K562 (cell line): Measurements from ENCODE around the gene GNAT1. TPM values are rescaled to one million over a fixed set of nuclear protein-coding genes. Genes with fewer than 3 reads are reported as not detected.

Source experiments
- ATAC-seq: fragments of 200-7000 bp; cut with Tn5 transposase; 3 replicates; pipeline ENCODE4 v1.9.1; 2020; ENCODE audit warnings: moderate library complexity
- BruUV-seq: library from RNA; stranded (reverse); fragments of 400-500 nt; replicated peaks from 2 replicates; lab custom pipeline; 2021; lab: Mats Ljungman, UMichigan
- CTCF ChIA-PET: fragments of 300-600 bp; formaldehyde crosslinking; extraction: SDS; loops from one replicate; lab custom pipeline; 2021; ENCODE audit warnings: low intra/inter-chr PET ratio; lab: Yijun Ruan, JAX
- POLR2A ChIA-PET: fragments of 300-600, 350-650 bp; sonication (Branson Sonifier 250); formaldehyde crosslinking; extraction: SDS; loops from one replicate; lab custom pipeline; 2021; ENCODE audit warnings: antibody characterized with exemption, inconsistent platforms; lab: Yijun Ruan, JAX
- DNase-seq, 4 experiments: peaks; one replicate each; pipeline versions ENCODE4 v3.0.0 to v3.0.0-alpha.2; 2011 to 2018; ENCODE audit warnings: low spot score in 3 of 4, mixed read lengths in 3 of 4; ENCODE audit errors: extremely low read depth in 1 of 4
- FAIRE-seq: peaks from 2 replicates; lab custom pipeline; 2011; peaks lifted over from hg19 to GRCh38; lab: Jason Lieb, UNC
- H2AFZ ChIP-seq: 2 replicates; pipeline ENCODE4 v1.6.0; 2011; ENCODE audit warnings: low read depth, low read length, control low read depth, inconsistent platforms
- H3K27ac ChIP-seq: fragments of 200-600 bp; 3 replicates; pipeline ENCODE4 v1.8.0; 2011; ENCODE audit warnings: low read depth, mild to moderate bottlenecking, control low read depth, inconsistent platforms, low read length, moderate library complexity, mixed read lengths; ENCODE audit errors: extremely low read depth
- H3K27me3 ChIP-seq, 2 experiments: fragments of 300-600 bp in 1 of 2; 2 replicates in 1 of 2; 3 replicates in 1 of 2; pipeline versions ENCODE4 v1.6.0 to v1.8.0; 2011; ENCODE audit warnings: inconsistent platforms in 2 of 2, low read length in 2 of 2, mild to moderate bottlenecking in 1 of 2, mixed read lengths in 1 of 2, moderate library complexity in 1 of 2; ENCODE audit not compliant: control insufficient read depth in 2 of 2, insufficient read depth in 2 of 2
- H3K36me3 ChIP-seq: fragments of 300-600 bp; 3 replicates; pipeline ENCODE4 v1.8.0; 2011; ENCODE audit warnings: mild to moderate bottlenecking, low read length, inconsistent platforms; ENCODE audit not compliant: control insufficient read depth, insufficient read depth
- H3K4me1 ChIP-seq, 2 experiments: fragments of 200-600 bp in 1 of 2; replicated peaks in 1 of 2; 2 replicates in 1 of 2; 3 replicates in 1 of 2; pipeline versions ENCODE4 v1.5.1 to v1.8.0; 2011; ENCODE audit warnings: inconsistent platforms in 2 of 2, low read length in 2 of 2, mild to moderate bottlenecking in 1 of 2, mixed read lengths in 1 of 2, moderate library complexity in 1 of 2; ENCODE audit not compliant: control insufficient read depth in 2 of 2, insufficient read depth in 2 of 2
- H3K4me2 ChIP-seq: 2 replicates; pipeline ENCODE4 v1.6.1; 2011; ENCODE audit warnings: low read length, control low read depth, inconsistent platforms, mixed read lengths; ENCODE audit not compliant: insufficient read depth
- H3K4me3 ChIP-seq: fragments of 200-600 bp; sonication (generic), shearing (Covaris generic); 2 replicates; pipeline ENCODE4 v1.5.1; 2016; ENCODE audit warnings: control low read depth, inconsistent platforms
- H3K79me2 ChIP-seq: fragments of 200-600 bp; 3 replicates; pipeline ENCODE4 v1.8.0; 2011; ENCODE audit warnings: low read length, inconsistent platforms; ENCODE audit not compliant: control insufficient read depth, insufficient read depth
- H3K9ac ChIP-seq, 2 experiments: 2 replicates each; pipeline versions ENCODE4 v1.6.0 to v1.6.1; 2011; ENCODE audit warnings: low read depth in 2 of 2, low read length in 2 of 2, control low read depth in 1 of 2, inconsistent platforms in 1 of 2, mild to moderate bottlenecking in 1 of 2, mixed read lengths in 1 of 2; ENCODE audit not compliant: insufficient read depth in 1 of 2
- H3K9me1 ChIP-seq: one replicate; pipeline ENCODE4 v1.6.0; 2011; ENCODE audit warnings: inconsistent platforms, mild to moderate bottlenecking, low read length, moderate library complexity; ENCODE audit not compliant: control insufficient read depth, insufficient read depth
- H3K9me3 ChIP-seq: replicated peaks from 2 replicates; pipeline ENCODE4 v1.5.1; 2011; ENCODE audit warnings: low read depth, low read length, inconsistent platforms; ENCODE audit not compliant: control insufficient read depth, insufficient read depth
- H4K20me1 ChIP-seq: replicated peaks from 2 replicates; pipeline ENCODE4 v1.6.1; 2011; ENCODE audit warnings: low read length, inconsistent platforms, mixed read lengths; ENCODE audit not compliant: control insufficient read depth, insufficient read depth
- CBFA2T2 ChIP-seq: fragments of 450-650 bp; conservative IDR thresholded peaks from 2 replicates; pipeline ENCODE4 v1.6.1; 2017; ENCODE audit warnings: mild to moderate bottlenecking
- CHD7 ChIP-seq: fragments of 200-600 bp; sonication (generic); IDR thresholded peaks from one replicate; pipeline ENCODE4 v1.6.1; 2012; ENCODE audit warnings: mild to moderate bottlenecking, low read depth, low read length, inconsistent platforms
- EP300 ChIP-seq: IDR thresholded peaks from 2 replicates; pipeline ENCODE4 v1.6.1; 2012; ENCODE audit warnings: low read length, improper control_type of control experiment
- HDGF ChIP-seq: fragments of 450-650 bp; IDR thresholded peaks from 2 replicates; pipeline ENCODE4 v1.6.1; 2016
- NCOA2 ChIP-seq, 2 experiments: fragments of 450-650 bp; IDR thresholded peaks; 2 replicates each; pipeline ENCODE4 v1.6.1; 2018; ENCODE audit warnings: mild to moderate bottlenecking in 2 of 2, moderate library complexity in 1 of 2; ENCODE audit not compliant: partially characterized antibody in 2 of 2
- NFE2 ChIP-seq: IDR thresholded peaks from 2 replicates; pipeline ENCODE4 v1.6.1; 2014; ENCODE audit warnings: antibody characterized with exemption, low read depth
- THRAP3 ChIP-seq: fragments of 450-650 bp; IDR thresholded peaks from 2 replicates; pipeline ENCODE4 v1.6.1; 2016; ENCODE audit warnings: mild to moderate bottlenecking, inconsistent platforms, borderline replicate concordance
- WGBS: fragments of 100-300 bp; shearing (Covaris generic); methylation state at CpG from one replicate; pipeline ENCODE4 v1.1.6; 2016; ENCODE audit warnings: low coverage, mixed read lengths; ENCODE audit not compliant: insufficient coverage; ENCODE audit errors: missing lambda C conversion rate; 5-methylcytosine and 5-hydroxymethylcytosine counted together
- in situ Hi-C: fragments of 300-500 bp; cut with MboI; formaldehyde crosslinking; loops from 4 replicates; pipeline ENCODE4 v1.15.0; 2018; ENCODE audit warnings: inconsistent platforms, mixed read lengths
- intact Hi-C: fragments of 100-400 bp; cut with micrococcal nuclease; formaldehyde crosslinking; loops from 2 replicates; pipeline ENCODE4 v1.14.2; 2022
- polyA plus RNA-seq, 8 experiments: library from polyadenylated mRNA; depleted of rRNA in 4 of 8; stranded (reverse) in 5 of 8; unstranded in 3 of 8; fragments of >200 nt; fragmentation: Nextera tagmentation in 2 of 8; fragmentation: Illumina TruSeq in 1 of 8; extraction: Ambion mirVana in 2 of 8; extraction: Trizol in 1 of 8; gene quantifications; 2 replicates each; pipeline versions ENCODE4 v1.2.1 to v1.2.3, GENCODE V29; 2011 to 2014; ENCODE audit warnings: inconsistent platforms in 1 of 8, missing spikeins in 1 of 8
- total RNA-seq, 7 experiments: library from RNA; depleted of rRNA in 6 of 7; stranded (reverse); fragments of >200 nt in 6 of 7; fragmentation: Illumina TruSeq in 2 of 7; extraction: Trizol in 2 of 7; gene quantifications; 2 replicates each; pipeline versions ENCODE4 v1.2.1 to v1.2.3, GENCODE V29; 2011 to 2021; ENCODE audit warnings: low replicate concordance in 1 of 7
- TF ChIP-seq, protein P1 (sequence below): sonication (generic); formaldehyde crosslinking; IDR thresholded peaks from 2 replicates; pipeline ENCODE4 v1.8.0; 2022; ENCODE audit warnings: missing genetic modification reagents, mild to moderate bottlenecking, borderline replicate concordance

Gene GNAT1
- total and polyA plus RNA-seq, 9 of the 15 experiments (the other 6 are each of a cell fraction or from before 2014, with no cell fraction given) = not detected

GRCh38 chr3:50213373-50213772, 22.0 kb downstream of the GNAT1 start (continued):
- TF ChIP-seq NCOA2 (IDR thresholded peaks at IDR 0.05; ENCODE audit: partially characterized antibody in 2 of 2) = no peak
- TF ChIP-seq, all 486 proteins: peak for 0

GRCh38 chr3:50214824-50215223, 23.4 kb downstream of the GNAT1 start:
- FAIRE-seq (no peak), ATAC-seq (no peak), DNase-seq (no peak)
- Histone ChIP-seq H3K4me1 (no peaks in the 10 kb centered on the region; a peak in 1 of 5 replicates), H4K20me1 (no peaks in the 10 kb centered on the region), H3K27me3 (peaks cover 3 to 33% of the 10 kb centered on the region in 2 experiments; a peak in 3 of 5 replicates), H3K4me3 (no peak overlapping the region), H2AFZ (no peak overlapping the region), H3K27ac (no peak overlapping the region), H3K9me1 (no peaks in the 10 kb centered on the region), H3K9me3 (no peaks in the 10 kb centered on the region), H3K79me2 (no peaks in the 10 kb centered on the region), H3K9ac (peak overlapping the region in 1 of 2 experiments; percentile 26; a peak in 1 of 4 replicates), H3K36me3 (no peaks in the 10 kb centered on the region), H3K4me2 (no peak overlapping the region)
- intact Hi-C loops (no loop called here), in situ Hi-C loops (no loop called here)
- POLR2A ChIA-PET = no interaction called here
- 8% methylated on average over 9 of the region's 10 CpGs for WGBS
- no TSS peak for BruUV-seq
- CTCF ChIA-PET = no interaction called here
- TF ChIP-seq EP300 (no peak), THRAP3 (no peak), CHD7 (no peak), NFE2 (no peak), CBFA2T2 (no peak), HDGF (no peak)
- TF ChIP-seq, protein P1, sequence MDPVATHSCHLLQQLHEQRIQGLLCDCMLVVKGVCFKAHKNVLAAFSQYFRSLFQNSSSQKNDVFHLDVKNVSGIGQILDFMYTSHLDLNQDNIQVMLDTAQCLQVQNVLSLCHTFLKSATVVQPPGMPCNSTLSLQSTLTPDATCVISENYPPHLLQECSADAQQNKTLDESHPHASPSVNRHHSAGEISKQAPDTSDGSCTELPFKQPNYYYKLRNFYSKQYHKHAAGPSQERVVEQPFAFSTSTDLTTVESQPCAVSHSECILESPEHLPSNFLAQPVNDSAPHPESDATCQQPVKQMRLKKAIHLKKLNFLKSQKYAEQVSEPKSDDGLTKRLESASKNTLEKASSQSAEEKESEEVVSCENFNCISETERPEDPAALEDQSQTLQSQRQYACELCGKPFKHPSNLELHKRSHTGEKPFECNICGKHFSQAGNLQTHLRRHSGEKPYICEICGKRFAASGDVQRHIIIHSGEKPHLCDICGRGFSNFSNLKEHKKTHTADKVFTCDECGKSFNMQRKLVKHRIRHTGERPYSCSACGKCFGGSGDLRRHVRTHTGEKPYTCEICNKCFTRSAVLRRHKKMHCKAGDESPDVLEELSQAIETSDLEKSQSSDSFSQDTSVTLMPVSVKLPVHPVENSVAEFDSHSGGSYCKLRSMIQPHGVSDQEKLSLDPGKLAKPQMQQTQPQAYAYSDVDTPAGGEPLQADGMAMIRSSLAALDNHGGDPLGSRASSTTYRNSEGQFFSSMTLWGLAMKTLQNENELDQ = no peak
